ENCODE data around the gene GTF3C5.
A peak's percentile ranks its signal among the peaks of the same experiment; 100 is the strongest.

Gene GTF3C5

DNA sequence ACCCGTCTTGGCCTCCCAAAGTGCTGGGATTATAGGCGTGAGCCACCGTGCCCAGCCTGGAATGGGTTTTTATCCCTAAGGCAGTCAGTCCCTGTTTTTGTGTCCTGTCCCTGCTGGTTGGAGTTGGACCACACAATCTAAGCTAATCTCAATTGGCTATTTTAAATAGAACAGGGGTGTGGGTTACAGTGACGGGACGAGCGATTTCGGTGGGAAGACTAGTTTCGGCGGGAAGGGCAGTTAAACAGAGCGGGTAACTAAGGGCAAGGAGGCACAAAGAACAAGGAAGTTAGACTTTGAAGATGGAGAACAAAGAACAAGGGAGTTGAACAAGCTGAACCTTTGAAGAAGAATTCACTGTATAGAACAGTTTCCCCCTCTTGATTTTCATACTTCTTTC is 1.4 kb downstream of the GTF3C5 start:
- no peak for DNase-seq

DNA sequence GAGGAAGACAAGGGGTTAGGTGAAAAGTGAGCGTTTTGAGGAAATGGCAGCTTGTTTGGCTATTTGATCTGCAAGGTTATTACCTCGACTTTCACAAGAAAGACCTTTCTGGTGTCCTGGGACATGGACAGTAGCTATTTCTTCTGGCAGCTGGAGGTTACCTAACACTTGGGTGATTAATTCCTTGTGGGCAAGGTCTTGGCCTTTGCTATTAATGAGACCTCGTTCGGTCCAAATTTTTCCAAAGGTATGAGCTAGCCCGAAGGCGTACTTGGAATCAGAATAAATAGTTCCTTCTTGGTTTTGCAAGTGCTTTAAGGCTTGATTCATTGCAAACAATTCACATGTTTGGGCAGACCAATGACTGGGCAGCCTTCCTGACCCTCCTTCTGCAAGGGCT is 4.9 kb downstream of the GTF3C5 start:
- no peak for DNase-seq

DNA sequence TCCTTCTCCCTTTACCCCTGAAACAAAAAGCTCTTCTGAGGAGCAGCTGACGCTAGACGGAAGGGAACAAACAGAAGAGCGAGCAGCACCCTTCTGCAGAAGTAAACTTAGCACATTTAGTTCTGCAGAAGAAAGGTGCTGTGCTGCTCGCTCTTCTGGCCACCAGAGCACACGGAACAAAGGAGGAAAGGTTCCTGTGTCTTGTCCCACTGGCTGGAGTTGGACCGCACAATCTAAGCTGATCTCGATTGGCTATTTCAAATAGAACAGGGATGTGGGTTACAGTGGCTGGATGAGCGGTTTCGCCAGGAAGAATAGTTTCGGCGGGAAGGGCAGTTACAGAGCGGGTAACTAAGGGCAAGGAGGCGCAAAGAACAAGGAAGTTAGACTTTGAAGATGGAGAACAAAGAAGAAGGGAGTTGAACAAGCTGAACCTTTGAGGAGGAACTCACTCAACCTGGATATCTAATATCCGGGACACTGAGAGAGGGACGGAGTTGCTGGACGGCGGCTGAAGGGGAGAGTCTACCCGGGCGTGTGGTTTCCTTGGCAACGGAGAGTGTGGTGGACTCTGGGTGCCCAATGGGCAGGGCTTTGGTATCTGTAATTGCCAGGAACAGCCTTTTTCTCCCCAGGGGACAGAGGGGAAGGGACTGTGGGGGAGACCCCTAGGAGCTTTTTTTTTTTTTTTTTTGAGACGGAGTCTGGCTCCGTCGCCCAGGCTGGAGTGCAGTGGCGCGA is 7.1 kb downstream of the GTF3C5 start:
- no peak for DNase-seq

DNA sequence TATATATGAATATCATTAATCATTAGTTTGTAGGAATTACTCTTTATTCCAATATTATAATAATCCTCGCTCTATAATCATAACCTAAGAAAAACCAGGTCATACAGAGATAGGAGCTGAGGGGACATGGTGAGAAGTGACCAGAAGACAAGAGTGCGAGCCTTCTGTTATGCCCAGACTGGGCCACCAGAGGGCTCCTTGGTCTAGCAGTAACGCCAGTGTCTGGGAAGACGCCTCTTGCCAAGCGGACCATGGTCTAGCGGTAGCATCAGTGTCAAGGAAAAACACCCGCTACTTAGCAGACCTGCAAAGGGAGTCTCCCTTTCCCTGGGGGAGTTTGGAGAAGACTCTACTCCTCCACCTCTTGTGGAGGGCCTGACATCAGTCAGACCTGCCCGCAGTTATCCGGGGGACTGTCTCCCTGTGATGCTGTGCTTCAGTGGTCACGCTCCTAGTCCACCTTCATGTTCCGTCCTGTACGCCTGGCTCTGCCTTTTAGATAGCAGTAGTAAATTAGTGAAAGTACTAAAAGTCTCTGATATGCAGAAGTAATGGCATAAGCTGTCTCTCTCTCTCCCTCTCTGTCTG is 10.2 kb downstream of the GTF3C5 start:
- peak; percentile 51 for DNase-seq

DNA sequence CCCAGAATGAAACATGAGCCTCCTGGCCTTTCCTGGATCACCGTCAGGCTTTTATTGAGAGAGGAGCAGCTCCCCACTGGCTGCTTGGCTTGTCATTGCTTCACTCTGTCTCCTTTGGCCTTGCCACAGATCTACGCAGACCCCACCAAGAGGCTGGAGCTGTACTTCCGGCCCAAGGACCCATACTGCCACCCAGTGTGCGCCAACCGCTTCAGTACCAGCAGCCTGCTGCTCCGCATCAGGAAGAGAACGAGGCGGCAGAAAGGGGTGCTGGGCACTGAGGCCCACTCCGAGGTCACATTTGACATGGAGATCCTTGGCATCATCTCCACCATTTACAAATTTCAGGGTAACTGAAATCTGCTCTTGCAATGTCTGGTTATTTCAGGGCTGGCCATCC is 11.2 kb downstream of the GTF3C5 start:
- no peak for DNase-seq

DNA sequence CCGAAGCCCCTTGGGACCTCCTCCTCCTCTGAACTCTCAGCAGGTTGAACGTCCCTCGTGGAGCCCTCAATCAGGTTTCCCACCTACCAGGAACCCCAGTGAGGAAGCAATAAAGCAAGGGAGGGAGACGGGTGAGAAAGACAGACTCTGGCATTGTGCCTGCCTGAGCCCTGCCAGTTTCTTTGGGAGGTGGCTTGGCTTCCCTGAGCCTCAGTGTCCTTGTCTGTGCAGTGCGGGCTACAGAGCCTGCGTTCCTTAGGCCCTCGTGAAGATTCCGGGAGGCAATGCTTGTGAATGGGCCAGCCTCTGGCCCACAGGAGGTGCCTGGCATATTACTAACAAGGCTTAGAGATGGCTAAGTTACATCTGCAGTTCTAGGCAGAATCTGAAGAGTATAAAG is 11.9 kb downstream of the GTF3C5 start:
- DNase-seq, result no peak

DNA sequence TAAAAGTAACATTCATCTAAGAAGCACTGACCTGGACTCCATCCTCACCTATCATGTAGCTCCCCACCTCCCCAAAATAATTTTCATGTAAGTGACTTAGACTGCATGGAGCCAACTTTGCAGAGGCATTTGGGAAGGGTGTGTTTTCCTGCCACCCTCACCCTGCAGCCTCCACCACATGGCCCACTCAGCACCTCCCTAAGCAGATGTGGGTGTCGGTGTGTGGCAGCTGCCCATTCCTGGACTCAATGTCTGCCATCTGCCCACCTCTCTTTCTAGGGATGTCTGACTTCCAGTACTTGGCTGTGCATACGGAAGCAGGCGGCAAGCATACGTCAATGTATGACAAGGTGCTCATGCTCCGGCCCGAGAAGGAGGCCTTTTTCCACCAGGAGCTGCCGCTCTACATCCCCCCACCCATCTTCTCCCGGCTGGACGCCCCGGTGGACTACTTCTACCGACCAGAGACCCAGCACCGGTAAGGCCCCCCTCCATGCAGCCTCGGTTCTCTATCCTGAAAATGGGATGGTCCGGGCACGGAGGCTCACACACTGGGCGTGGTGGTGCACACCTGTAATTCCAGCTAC is 12.7 kb downstream of the GTF3C5 start:
- DNase-seq, result no peak

DNA sequence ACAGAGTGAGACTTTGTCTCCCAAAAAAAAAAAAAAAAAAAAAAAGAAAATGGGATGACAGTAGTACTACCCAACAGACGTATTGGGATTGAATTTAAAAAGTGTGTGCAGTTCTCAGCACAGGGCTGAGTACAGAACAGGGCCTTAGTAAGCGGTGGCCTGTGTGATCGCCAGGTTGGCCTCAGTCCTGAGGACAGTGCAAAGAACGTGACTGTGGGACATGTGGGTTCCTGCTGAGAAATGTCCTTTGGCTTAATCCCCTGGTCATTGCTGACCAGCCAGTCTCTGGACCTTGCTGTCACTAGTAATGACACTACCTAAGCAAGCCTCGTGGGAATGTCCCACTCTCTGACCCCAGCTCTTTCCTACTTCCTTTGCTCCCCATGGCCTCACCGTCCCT is 13.3 kb downstream of the GTF3C5 start:
- no peak for DNase-seq

DNA sequence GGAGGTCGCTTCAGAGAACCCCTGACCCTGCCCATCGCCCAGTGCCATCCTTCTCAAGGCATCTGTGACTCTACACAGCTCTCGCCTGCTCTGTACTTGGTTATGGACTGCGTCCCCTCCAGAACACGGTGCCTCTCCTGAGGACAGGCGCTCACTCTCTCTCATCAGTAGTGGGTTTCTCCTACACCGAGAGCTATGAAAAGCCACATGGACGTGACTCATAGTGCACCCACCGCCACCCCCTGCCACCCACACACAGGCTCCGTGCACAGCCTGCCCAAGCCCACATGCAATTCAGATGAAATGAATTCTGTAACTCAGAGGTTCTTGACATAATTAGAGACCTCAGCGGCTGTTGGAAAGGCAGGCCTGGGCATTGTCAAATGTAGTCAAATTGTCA is 13.9 kb downstream of the GTF3C5 start:
- no peak for DNase-seq

DNA sequence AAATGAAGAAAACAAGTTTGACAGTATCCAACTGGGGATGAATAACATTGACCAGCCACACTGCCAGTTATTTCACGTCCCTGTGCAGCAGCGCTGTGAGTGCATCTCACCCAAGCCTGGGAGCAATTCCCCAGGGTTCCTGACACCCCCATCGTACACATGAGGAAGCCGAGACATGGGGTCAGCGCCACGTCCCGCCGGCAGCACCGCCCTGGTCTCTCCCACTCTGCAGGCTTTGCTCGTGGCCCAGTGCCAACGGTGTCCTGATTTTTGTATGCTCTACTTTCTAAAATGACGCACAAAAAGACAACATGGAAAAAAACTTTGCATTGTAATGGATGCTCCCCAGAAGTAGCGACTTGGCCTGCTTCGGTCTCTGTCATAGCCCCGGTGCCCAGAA is 14.3 kb downstream of the GTF3C5 start:
- DNase-seq, result no peak

DNA sequence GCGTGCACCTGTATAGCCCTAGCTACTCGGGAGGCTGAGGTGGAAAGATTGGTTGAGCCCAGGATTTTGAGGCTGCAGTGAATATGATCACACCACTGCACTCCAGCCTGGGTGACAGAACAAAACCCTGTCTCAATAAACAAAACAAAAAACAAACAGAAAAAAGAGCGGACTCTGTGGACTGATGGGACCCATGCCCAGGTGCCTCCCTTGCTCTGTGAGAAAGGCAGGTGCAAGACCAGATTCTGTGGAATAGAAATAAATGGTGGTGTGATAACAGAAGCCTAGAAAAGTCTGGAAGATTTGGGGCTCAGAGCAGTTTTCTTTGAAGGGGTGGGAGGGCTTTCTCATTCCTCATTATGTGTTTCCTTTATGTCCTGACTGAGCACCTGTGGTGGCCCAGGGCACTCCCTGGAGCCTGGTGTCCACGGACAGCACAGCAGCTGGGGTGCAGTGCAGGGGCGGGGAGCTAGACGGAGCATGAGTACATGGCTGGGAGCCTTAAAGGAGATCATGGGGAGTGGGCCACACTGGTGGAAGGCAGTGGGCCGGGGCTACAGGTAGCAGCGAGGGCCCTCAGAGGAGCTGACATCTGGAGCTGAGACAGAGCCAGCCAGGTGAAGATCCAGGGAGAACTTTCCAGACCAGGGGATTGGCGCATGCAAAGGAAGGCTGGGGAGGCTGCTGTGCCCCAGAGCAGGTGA is 15.6 kb downstream of the GTF3C5 start:
- no peak for DNase-seq

DNA sequence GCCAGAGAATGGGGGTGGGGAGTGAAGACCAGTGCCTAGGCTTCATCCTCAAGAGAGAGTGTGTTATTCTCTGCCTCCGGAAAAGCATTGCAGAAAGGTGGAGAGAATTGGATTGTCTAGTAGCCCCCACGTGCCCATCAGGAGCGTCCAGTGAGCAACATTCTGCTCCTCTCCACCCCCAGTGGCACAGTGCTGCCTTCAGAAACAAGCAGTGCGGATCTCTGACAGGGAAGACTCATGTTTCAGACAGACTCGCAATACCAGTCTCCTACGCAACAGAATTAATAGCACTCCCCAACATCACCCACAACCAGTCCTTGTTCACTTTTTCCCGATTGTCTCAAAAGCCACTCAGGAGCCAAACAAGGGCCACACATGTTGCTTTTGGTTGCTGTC is 16.1 kb downstream of the GTF3C5 start:
- no peak for DNase-seq

DNA sequence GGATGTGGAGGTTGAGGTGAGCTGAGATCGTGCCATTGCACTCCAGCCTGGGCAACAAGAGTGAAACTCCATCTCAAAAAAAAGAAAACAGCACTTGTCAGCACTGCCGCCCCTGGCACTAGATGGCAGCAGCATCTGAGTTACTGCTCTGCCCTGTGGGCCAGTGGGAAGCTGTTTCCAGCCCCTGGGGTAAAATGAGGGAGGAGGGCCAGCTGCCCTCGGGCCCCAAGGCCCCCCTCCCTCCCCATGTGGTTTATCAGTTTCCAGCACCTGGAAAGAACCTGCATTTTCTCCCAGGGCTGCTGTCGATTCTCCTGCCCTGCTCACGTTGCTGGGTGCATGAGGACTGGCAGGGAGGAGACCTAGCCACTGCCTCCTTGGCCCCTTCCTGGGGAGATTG is 17.8 kb downstream of the GTF3C5 start:
- peak; percentile 35 for DNase-seq

DNA sequence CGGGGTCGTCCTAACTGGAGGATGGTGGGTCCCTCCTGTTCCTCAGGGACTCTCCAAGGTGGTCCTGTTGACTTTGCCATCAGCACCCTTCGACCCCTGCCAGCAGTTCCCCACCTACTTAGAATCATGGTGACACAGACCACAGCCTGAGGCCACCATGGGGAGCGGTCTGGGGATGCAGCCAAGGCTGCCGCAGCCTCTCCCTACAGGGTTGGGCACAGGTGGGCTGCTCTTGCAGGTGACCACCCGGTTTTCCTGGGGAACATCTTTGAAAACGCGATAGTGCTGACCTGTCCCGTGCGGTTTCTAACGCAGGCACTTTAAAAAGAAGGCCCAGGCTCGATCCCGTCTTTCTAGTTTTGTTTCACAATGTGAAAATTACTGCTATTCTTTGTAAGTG is 18.2 kb downstream of the GTF3C5 start:
- no peak for DNase-seq

DNA sequence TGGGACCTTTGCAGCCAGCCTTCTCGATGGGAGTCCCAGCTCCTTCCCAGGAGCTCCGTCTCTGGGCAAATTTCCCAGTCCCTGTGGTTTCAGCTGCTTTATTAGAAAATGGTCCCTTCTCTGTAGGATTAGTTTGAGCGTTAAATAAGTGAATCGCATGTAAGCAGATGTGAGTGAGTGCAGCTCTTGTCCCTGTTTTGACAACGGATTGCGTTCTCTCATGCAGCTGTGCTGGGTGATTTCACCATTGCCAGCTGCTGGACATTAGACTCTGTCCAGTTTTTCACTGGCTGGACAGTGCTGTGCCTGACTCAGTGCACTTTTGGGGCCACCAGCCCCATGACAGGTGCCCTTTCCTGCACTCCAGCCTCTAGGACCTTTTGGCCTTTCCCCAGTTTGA is 19.3 kb downstream of the GTF3C5 start:
- DNase-seq, result no peak

DNA sequence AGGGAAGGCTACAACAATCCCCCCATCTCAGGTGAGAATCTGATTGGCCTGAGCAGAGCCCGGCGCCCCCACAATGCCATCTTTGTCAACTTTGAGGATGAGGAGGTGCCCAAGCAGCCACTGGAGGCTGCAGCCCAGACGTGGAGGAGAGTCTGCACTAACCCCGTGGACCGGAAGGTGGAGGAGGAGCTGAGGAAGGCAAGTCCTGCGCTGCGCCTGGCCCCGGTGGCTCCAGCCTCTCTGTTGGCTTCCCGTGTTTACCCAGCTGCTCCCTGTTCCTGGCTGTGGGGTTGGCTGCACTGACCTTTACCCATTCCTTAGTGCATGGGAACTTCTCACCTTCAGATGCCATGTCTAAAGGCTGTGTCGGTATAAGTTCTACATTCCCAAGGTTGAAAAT is 20.0 kb downstream of the GTF3C5 start:
- no peak for DNase-seq

DNA sequence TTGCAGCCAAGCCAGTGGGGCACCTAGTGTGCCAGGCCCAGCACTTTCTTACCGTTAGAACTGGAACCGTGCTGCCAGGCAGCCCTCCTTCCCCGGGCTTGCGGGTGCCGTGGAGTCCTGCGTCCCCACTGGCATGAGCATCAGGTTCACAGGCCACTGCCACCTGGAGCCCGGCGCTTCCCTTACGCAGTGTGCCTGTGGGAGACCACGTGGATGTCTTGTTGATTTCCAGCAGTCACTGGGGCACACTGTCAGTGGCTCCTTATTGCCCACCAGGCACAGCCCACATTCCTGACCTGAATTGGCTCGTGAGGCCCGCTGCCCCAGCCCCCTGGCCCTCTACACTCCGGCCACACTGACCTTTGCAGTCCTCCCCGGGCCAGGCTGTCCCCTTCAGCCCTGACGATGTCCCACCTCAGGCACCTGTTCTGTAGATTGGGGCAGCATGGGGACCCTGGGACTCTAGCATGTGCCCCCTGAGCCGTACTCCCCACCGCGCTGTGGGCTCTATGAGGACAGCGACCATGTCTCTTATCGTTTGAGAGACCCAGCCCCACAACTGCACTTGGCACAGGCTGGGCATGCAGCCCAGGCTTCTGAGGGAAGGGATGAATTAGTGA is 20.6 kb downstream of the GTF3C5 start:
- no peak for DNase-seq

DNA sequence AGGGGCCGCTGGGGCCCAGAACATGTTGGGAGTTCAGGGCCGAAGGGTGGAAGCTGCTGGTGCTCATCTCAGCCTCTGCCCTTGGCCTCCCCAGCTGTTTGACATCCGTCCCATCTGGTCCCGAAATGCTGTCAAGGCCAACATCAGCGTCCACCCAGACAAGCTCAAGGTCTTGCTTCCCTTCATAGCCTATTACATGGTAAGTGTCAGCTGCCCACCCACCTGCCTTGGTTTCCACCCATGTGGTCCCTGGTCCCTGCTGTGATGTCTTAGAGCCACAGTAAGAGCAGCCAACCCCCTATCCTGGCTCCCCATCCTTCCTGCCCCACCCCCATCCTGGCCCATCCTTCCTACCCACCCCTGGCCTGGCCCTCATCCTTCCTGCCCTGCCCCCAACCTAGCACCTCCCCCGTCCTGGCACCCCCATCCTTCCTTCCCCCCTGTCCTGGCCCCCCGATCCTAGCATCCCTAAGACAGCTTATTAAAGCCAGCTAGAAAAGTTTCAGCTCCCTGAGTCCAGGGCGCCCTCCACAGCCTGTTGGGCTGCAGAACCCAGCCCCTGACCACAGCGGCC is 21.3 kb downstream of the GTF3C5 start:
- no peak for DNase-seq

DNA sequence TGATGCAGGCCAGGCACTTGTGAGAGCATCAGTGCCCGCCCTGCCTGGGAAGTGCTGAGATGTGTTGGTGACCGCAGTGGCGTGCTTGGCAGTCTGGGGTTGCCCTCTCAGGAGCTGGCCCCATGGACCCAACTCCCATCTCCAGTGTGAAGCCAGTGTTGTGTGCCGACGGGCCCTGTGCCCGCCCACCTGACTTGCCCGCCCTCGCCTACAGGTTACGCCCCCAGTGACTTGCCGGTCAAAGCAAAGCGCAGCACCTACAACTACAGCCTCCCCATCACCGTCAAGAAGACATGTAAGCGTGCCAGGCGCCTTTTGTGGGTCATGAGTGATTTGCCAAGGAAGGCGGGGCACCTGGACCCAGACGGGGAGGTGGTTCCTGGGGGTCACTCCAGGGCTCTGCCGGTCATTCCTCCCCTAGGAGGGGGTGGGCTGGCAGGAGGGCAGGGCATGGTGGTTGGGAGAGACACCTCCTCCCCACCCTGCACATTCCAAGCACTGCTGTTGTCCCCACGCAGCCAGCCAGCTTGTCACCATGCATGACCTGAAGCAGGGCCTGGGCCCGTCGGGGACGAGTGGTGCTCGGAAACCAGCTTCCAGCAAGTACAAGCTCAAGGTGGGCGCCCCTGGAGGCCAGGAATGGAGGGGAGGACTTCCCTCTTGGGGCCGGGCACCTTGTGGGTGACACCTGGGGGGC is 23.5 kb downstream of the GTF3C5 start:
- no peak for DNase-seq

DNA sequence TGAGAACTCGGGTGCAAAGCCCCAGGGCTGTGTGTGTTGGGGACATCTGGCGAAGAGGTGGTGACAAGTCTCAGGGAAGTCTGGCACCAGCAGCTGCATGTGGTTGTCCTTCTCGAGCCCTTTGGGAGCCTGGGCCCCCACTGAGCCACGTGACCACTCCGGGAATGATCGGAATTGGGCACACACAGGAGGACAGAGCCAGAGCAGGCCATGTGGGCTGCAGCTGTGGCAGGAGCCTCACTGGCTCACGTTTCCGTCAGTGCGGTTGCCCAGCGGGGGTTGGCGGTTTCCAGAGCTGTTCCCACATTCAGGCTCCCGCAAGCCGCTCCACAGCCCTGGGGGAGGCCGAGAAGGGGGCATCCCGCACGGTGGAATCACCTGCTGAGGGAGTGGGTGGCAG is 24.2 kb downstream of the GTF3C5 start:
- DNase-seq, result no peak

DNA sequence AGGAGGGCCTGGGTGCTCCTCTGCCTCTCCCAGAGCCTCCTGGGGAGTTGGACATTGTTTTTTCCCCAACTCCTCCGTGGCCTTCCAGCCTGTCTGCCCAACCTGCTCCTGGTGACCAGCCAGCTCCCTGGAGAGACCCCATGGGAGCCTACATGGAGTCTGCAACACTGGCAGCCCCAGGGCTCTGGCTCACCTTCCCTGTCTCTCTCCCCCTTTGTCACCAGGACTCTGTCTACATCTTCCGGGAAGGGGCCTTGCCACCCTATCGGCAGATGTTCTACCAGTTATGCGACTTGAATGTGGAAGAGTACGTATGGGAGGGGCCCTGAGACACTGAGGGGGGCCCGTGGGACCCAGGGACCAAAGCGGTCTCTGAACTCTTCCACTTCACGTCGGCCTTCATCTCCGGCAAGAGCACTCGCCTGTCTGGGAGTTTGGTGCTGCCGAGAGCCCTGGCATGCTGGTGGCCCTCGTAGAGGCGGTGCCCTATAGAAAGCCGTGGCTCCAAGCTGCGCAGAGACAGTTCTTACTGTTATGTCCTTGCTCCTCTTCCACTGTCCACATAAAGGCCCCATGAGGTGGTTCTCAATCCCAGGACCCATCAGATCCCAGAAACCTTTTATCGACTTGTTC is 25.1 kb downstream of the GTF3C5 start:
- DNase-seq, result no peak

DNA sequence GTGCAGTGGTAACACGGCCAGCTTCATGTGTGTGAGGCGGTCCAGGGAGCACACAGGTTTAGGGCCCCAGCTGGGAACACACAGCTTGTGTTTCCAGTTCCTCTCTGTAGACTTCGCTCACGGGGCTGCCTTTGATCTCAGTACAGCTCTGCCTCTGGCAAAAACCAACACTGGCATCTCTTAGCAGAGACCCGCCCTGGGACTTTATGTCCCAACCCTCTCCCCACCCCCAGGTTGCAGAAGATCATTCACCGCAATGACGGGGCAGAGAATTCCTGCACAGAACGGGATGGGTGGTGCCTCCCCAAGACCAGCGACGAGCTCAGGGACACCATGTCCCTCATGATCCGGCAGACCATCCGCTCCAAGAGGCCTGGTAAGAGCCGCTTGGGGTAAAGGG is 25.7 kb downstream of the GTF3C5 start:
- DNase-seq, result no peak
